Tibial nerve (tissue), 4 donors: ENCODE data around the gene ASIC1. TPM values are rescaled to one million over a fixed set of nuclear protein-coding genes. Genes with fewer than 3 reads are reported as not detected.

Experiments
- DNase-seq, 2 donors: peaks; one replicate each; pipeline ENCODE4 v3.0.0-alpha.2; 2019; ENCODE audit warnings: low spot score in 2 of 2
- H3K27ac ChIP-seq, 4 donors: fragments of 200-600 bp; sonication (generic) in 3 of 4; one replicate each; pipeline ENCODE4 v1.5.1; 2017 to 2019; ENCODE audit warnings: mild to moderate bottlenecking in 1 of 4
- H3K27me3 ChIP-seq, 2 donors: fragments of 200-600 bp; sonication (generic) in 1 of 2; one replicate each; pipeline versions ENCODE4 v1.5.1 to v1.6.0; 2017 to 2019
- H3K36me3 ChIP-seq, 3 donors: fragments of 200-600 bp; sonication (generic); one replicate each; pipeline ENCODE4 v1.5.1; 2018 to 2019
- H3K4me1 ChIP-seq, 4 donors: fragments of 200-600 bp; sonication (generic) in 3 of 4; one replicate each; pipeline ENCODE4 v1.5.1; 2017 to 2019
- H3K4me3 ChIP-seq, 4 donors: fragments of 200-600 bp; sonication (generic) in 3 of 4; one replicate each; pipeline ENCODE4 v1.5.1; 2017 to 2019; ENCODE audit warnings: mild to moderate bottlenecking in 1 of 4, moderate library complexity in 1 of 4
- H3K9me3 ChIP-seq, 4 donors: fragments of 200-600 bp; sonication (generic) in 3 of 4; one replicate each; pipeline ENCODE4 v1.5.1; 2017 to 2019
- CTCF ChIP-seq, 5 experiments: fragments of 200-600 bp in 3 of 5; fragments of 450-650 bp in 2 of 5; sonication (generic) in 3 of 5; IDR thresholded peaks; one replicate each; pipeline ENCODE4 v1.5.1; 2016 to 2019; ENCODE audit warnings: antibody characterized with exemption in 5 of 5, mild to moderate bottlenecking in 3 of 5, moderate library complexity in 2 of 5
- EP300 ChIP-seq, 2 donors: sonication (generic); formaldehyde crosslinking; IDR thresholded peaks; one replicate each; pipeline ENCODE4 v1.6.1; 2017; ENCODE audit warnings: antibody characterized with exemption in 2 of 2, mild to moderate bottlenecking in 1 of 2
- POLR2A ChIP-seq, 2 donors: fragments of 450-650 bp; IDR thresholded peaks; one replicate each; pipeline ENCODE4 v1.6.1; 2017; ENCODE audit warnings: antibody characterized with exemption in 2 of 2, mild to moderate bottlenecking in 2 of 2, moderate library complexity in 2 of 2
- WGBS, 2 donors: methylation state at CpG; one replicate each; pipeline ENCODE4 v1.1.5; 2018; 5-methylcytosine and 5-hydroxymethylcytosine counted together
- total RNA-seq, 4 donors: library from RNA; depleted of rRNA; stranded (reverse); fragments of >200 nt; gene quantifications; one replicate each; pipeline ENCODE4 v1.1.0, GENCODE V29; 2016

The ASIC1 gene
- total RNA-seq, 4 donors from 2014 or later, result 1.8 to 4.2 (median 2.9) TPM; not detected in 1

GRCh38 chr12:50107416-50108268 is 50.2 kb downstream of the ASIC1 start:
- H3K36me3 ChIP-seq, result no peaks in the 10 kb centered on the region
- H3K27me3 ChIP-seq, result no peaks in the 10 kb centered on the region
- H3K4me1 ChIP-seq, result peaks cover 0 to 56% (median 35%) of the 10 kb centered on the region in 4 donors
- no peaks in the 10 kb centered on the region for H3K9me3 ChIP-seq
- 85 to 92% methylated on average over 17 of the region's 17 CpGs for WGBS, 2 donors
- no peak for TF ChIP-seq CTCF (IDR thresholded peaks at IDR 0.05)
- no peak for TF ChIP-seq POLR2A (IDR thresholded peaks at IDR 0.05)
- TF ChIP-seq EP300 (IDR thresholded peaks at IDR 0.05), result no peak
- no peak for DNase-seq
- H3K4me3 ChIP-seq, result no peak overlapping the region
- H3K27ac ChIP-seq, result no peak overlapping the region

DNA sequence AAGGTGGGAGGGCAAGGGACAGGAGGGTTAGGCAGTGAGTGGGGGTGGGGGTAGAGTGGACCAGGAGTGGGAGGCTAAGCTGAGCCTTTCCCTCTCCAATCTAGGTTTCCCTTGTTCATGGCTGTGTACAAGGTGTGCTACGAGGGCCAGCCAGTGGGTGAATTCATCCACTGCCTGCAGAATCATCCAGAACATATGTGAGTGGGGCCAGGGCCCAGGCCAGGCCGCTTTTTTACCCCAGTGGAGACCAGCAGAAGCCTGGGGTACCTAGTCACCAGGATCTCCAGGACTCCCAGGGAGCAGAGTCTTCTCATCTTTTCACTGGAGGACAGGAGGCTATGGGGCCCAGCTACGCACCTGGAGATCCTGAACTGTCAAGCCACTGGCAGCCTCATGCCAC is 51.9 kb downstream of the ASIC1 start:
- peak overlapping the region; percentile 79 to 98 (median 87) for H3K27ac ChIP-seq
- H3K4me3 ChIP-seq, result no peak overlapping the region
- no peak for DNase-seq
- H3K4me1 ChIP-seq, result peaks cover 0 to 56% (median 36%) of the 10 kb centered on the region in 4 donors
- no peaks in the 10 kb centered on the region for H3K9me3 ChIP-seq
- TF ChIP-seq EP300 (IDR thresholded peaks at IDR 0.05), result no peak
- TF ChIP-seq POLR2A (IDR thresholded peaks at IDR 0.05), result no peak
- no peak for TF ChIP-seq CTCF (IDR thresholded peaks at IDR 0.05)
- H3K27me3 ChIP-seq, result no peaks in the 10 kb centered on the region
- no peaks in the 10 kb centered on the region for H3K36me3 ChIP-seq
- 89 to 96% methylated on average over 3 of the region's 3 CpGs for WGBS, 2 donors

- Histone ChIP-seq H3K4me1 (peaks cover 0 to 49% (median 34%) of the 10 kb centered on the region in 4 donors), H3K27ac (peak overlapping the region; percentile 79 to 98 (median 87)), H3K9me3 (no peaks in the 10 kb centered on the region), H3K27me3 (no peaks in the 10 kb centered on the region), H3K4me3 (peak overlapping the region in 1 of 4 donors; percentile 2), H3K36me3 (peaks cover 0 to 5% (median 0%) of the 10 kb centered on the region in 3 donors)
- 33 to 51% methylated on average over 8 of the region's 8 CpGs for WGBS, 2 donors
- no peak for DNase-seq
- no peak for TF ChIP-seq POLR2A (IDR thresholded peaks at IDR 0.05)
- TF ChIP-seq EP300 (IDR thresholded peaks at IDR 0.05), result no peak
- TF ChIP-seq CTCF (IDR thresholded peaks at IDR 0.05), result no peak
Observed at GRCh38 chr12:50110127-50110761, 52.8 kb downstream of the ASIC1 start.

GRCh38 chr12:50110762-50111351 is 53.5 kb downstream of the ASIC1 start:
- Histone ChIP-seq H3K27ac (peak overlapping the region; percentile 79 to 98 (median 87)), H3K4me1 (peaks cover 0 to 46% (median 34%) of the 10 kb centered on the region in 4 donors)
- DNase-seq, result peak in 1 of 2 donors; percentile 36

More at GRCh38 chr12:50110762-50111351, 53.5 kb downstream of the ASIC1 start:
- TF ChIP-seq EP300 (IDR thresholded peaks at IDR 0.05) (no peak), POLR2A (IDR thresholded peaks at IDR 0.05) (no peak), CTCF (IDR thresholded peaks at IDR 0.05) (no peak)
- WGBS, 2 donors, result 21 to 36% methylated on average over 7 of the region's 7 CpGs
- Histone ChIP-seq H3K9me3 (no peaks in the 10 kb centered on the region), H3K4me3 (peak overlapping the region in 3 of 4 donors; percentile 30 to 97 (median 39)), H3K27me3 (no peaks in the 10 kb centered on the region), H3K36me3 (peaks cover 0 to 10% (median 3%) of the 10 kb centered on the region in 3 donors)
